Activated CD8-positive, alpha-beta memory T cell treated with anti-CD3 and anti-CD28 coated beads for 24 hours (primary cell): ENCODE measurements around the gene CCDC187.

ENCODE experiments used
- DNase-seq: peaks from one replicate; pipeline ENCODE4 v3.0.0-alpha.2; 2020

Gene CCDC187

DNA sequence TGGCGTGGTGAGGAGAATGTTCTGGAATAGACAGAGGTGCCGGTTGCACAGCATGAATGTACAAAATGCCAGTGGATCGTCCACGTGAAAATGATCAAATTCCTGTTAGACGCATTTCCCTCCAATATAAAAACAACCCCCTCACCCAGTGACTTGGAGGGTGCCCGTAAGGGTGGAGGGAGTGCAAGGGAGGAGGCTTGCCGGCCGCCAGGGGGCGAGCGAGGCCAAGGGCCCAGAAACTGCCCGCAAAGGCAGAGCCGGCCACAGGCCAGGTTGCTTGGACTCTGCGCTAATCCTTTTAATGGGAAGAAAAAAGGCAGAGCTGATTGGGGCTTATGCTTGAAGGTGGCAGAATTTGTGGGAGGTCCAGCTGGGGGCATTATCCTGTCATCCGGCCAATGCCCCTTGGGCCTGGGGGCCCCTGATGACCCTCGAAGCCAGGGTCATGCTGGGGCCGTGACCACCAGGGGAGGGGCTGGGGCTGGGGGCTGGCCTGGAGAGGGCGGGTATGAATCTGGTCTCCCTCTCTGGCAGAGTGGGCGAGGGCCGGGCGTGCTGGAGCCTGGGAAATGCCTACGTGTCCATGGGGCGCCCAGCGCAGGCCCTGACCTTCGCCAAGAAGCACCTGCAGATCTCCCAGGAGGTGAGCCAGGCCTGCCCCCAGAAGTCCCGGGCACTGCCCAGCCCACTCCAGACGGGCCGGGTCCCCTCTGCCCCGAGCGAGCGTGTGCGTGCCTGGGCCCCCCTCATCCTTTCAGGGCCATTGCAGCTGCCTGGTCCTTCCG is 35.5 kb upstream of the CCDC187 start:
- no peak for DNase-seq

DNA sequence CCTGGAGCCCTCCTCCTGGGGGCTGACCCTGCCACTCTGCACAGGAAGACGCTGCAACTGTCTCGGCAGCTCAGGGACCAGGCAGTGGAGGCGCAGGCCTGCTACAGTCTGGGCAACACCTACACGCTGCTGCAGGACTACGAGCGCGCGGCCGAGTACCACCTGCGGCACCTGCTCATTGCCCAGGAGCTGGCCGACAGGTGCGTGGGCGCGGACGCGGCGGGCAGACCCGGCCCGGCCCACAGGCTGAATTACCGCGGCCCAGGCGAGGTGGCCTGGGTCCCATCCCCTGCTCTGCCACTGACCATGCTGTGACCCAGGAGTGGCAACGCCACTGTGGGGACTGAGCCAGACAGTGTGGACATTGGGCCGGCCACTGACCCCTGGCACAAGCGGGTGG is 34.6 kb upstream of the CCDC187 start:
- no peak for DNase-seq

- no peak for DNase-seq
These were observed 33.8 kb upstream of the CCDC187 start for GRCh38 chr9:136337416-136338395.

DNA sequence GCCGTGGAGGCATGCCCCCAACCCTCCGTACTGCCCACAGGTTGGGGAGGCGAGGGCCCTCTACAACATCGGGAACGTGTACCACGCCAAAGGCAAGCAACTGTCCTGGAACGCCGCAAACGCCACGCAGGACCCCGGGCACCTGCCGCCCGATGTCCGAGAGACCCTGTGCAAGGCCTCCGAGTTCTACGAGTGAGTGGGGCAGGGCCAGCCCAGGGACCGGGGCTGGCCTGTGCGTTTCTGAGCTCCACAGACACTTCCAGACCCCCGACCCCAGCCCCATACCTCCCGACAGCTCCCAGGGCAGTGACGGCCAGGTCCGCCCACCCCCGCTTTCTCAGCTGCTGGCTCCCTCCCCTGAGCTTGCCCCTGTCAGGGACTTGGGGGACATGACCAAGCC is 33.0 kb upstream of the CCDC187 start:
- DNase-seq, result no peak

- DNase-seq, result no peak
These were observed 32.4 kb upstream of the CCDC187 start for GRCh38 chr9:136336156-136336870.

DNA sequence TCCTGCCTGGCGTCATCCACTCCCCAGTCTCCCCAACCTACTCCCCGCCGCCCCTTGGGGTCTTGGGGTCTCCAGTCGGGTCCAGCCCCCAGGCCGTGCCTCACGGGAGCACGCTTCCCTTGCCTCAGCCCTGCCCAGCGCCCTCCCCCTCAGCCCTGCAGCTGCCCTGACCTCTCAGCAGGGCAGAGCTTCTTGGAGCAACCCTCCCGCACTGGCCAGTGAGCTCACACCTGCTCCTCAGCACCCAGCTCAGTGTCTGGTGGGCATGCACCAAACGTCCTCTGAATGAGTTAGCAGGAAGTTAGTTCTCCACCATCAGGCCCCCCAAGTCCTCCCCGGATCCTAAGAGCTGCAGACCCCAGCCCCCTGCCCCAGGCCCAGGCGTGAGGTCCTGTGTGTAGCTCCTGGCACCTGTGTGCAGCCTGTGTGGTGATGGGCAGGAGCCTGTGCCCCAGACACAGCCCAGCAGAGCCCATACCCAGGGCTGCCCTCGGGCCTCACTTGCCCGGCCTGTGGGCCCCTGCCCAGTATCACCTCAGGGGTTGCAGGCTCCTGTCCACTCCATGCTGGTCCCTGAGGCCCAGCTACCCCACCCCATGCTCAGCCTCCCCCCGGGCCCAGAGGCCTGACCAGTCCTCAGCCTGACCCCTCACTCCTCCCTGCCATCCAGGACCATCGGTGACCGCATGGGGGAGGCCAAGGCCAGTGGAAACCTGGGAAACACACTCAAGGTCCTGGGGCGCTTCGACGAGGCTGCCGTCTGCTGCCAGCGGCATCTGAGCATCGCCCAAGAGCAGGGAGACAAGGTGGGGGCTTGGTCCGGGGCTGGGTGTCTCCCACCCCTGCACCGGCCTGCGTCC is 31.6 kb upstream of the CCDC187 start:
- no peak for DNase-seq

DNA sequence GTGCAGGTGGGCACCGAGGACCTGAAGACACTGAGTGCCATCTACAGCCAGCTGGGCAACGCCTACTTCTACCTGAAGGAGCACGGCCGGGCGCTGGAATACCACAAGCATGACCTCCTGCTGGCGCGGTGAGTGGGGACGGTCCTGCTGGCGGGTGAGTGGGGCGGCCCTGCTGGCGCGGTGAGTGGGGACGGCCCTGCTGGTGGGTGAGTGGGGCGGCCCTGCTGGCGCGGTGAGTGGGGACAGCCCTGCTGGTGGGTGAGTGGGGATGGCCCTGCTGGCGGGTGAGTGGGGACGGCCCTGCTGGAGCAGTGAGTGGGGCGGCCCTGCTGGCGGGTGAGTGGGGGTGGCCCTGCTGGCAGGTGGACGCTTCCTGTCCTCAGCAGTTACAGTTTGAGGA is 30.6 kb upstream of the CCDC187 start:
- DNase-seq, result no peak

- DNase-seq, result no peak
These were observed 29.6 kb upstream of the CCDC187 start for GRCh38 chr9:136333486-136333885.

DNA sequence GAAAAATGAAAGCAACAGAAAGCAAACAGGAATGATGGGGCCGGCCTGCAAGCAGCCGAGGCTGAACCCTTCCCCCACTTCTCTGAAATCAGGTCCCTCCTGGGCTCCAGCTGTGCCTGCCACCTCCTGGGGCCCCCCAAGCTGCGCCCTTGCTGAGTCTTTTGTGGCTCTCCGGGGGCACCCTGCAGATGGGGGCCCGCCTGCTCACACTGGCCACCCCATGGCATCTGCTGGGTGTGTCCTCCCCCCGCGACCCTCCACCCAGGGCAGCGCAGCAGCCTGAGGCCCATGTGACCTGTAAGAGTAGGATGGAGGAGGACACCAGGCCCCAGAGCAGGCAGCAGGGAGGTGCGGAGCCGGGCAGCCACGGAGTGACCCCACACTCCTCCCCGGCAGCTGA is 29.2 kb upstream of the CCDC187 start:
- DNase-seq, result no peak

- no peak for DNase-seq
These were observed 28.6 kb upstream of the CCDC187 start for GRCh38 chr9:136332482-136332983.

DNA sequence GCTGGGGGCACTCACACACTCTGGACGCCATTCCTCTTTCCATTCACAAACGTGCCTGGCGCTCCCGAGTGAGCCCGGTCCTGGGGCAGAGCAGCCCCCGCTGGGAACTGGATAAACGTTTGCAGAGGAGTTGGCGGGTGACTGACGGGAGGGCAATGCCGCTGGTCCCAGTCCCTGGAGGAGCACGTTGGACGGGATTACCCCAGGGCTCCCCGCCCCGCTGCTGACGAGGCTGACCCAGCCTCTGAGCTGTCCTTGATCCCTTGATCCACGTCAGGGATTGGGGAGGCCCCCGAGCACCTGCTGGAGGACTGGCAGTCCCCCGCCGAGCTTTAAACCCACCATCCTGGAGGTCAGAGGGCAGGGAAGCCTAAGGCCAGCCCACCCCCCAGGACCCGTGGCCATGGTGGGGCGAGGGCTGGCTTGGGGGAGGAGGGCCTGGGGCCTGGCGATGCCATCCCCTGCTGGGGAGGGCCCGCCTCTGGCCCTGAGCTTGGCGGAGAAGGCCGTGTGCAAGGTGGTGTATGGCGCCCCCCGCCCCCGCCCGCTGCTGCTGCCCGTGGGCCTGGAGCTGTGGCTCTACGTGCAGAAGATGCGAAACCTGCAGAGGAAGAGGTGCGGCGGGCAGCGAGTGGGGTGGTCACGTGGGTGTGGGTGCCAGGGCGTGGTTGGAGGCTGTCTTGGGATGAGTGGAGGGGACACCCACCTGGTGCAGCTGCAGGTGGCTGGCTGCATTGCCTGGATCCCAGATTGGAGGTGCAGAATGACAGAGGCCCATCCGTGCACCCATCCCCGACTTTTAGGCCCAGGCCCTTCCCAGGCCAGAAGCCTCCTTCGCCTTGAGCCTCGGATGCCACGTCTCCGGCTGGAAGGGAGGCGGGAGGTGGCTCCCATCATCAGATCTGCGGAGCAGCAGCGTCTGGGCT is 27.9 kb upstream of the CCDC187 start:
- no peak for DNase-seq

GRCh38 chr9:136331030-136331429 is 27.1 kb upstream of the CCDC187 start:
- no peak for DNase-seq

GRCh38 chr9:136330406-136330990 is 26.6 kb upstream of the CCDC187 start:
- DNase-seq, result no peak

DNA sequence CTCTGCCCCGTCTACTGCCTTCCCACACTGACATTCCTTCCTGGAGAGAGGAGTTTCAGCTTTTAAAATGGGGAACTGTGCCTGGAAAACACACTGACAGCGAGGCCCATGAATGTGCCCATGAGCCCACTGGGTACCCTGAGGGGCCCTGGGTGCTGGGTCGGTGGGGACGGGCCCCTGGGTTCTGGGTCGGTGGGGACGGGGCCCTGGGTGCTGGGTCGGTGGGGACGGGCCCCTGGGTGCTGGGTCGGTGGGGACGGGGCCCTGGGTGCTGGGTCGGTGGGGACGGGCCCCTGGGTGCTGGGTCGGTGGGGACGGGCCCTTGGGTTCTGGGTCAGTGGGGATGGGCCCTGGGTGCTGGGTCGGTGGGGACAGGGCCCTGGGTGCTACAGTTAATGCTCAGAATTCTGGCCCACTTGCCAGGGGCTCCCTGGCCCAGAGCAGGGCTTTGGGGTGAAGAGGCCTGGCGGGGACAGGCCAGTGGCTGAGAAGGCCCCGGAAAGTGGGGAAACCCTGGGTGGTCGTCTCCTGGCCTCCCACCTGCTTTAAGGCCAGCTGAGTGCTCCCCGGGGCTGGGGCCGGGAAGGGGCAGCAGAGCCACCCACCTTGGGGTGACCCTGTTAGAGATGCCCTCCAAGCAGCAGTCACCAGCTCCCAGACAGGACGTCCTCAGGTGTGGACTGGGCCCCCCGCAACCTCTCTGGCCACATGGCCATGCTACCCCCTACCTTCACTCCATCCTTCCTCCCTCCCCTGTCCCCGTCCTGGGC is 25.9 kb upstream of the CCDC187 start:
- DNase-seq, result no peak

DNA sequence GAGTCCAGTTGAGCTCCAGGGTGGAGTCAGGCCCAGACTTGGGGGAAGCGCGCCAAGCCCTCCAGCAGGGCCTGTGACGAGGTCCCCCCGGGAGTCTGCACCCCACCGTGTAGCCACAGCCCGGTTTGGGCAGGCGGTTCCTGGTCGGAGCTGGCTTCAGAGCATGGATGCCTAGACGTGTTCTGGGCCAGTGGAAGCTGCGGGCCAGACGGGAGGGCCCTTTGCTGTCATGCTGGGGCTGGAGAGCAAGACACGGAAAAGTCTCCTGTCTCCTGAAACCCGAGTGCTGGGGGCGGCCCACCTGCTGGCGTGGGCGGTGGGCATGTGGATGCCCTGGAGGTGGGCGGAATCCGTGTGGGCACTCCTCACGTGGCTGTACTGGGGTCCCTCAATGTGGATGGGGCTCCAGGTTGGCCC is 25.3 kb upstream of the CCDC187 start:
- DNase-seq, result no peak

DNA sequence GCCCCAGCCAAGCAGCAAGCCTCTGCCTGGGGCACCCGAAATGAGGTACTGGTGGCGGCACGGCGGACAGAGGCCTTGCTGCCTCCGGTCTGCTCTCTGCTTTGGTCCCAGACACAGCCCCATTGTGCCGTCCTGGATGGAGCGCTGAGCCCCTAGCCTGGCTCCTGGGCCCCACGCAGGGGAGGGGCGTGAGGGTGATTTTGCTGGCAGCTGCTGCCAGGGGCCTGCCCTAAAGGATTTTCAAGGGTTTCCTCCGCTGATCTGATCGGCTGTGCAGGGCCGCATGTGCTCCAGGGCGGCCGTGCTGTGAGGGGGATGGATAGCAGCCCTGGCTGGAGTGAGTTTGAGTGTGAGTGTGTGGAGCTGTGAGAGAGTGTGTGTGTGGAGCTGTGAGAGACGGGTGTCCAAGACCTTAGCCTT is 24.7 kb upstream of the CCDC187 start:
- DNase-seq, result no peak

DNA sequence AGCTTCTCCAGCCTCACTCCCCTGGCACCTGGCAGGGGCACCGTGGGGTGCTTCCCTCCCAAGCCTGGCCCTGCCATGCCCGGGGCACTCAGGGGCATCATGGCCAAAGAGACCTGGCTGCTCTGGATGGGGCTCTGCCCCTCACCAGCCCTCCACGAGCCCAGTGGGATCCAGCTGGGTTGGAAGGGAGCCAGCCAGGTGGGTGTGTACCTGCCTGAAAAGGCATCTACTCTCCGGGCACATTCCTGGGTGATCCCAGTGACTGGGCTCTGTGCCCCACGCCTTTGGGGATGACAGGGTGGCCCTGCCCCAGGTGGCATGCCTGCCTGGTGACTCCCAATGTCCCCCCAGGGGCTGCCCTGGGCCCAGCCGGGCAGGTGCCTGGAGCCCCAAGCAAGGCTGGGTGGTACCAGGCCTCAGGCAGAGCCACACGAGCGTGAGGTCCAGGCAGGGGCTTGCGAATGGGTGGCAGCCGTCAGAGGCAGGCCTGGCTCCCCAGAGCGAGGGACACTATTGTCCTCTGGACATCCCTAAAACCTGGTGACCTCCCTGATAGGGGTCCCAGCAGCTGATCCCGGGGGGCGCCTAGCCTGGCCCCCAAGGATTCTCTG is 24.2 kb upstream of the CCDC187 start:
- DNase-seq, result peak; percentile 68

DNA sequence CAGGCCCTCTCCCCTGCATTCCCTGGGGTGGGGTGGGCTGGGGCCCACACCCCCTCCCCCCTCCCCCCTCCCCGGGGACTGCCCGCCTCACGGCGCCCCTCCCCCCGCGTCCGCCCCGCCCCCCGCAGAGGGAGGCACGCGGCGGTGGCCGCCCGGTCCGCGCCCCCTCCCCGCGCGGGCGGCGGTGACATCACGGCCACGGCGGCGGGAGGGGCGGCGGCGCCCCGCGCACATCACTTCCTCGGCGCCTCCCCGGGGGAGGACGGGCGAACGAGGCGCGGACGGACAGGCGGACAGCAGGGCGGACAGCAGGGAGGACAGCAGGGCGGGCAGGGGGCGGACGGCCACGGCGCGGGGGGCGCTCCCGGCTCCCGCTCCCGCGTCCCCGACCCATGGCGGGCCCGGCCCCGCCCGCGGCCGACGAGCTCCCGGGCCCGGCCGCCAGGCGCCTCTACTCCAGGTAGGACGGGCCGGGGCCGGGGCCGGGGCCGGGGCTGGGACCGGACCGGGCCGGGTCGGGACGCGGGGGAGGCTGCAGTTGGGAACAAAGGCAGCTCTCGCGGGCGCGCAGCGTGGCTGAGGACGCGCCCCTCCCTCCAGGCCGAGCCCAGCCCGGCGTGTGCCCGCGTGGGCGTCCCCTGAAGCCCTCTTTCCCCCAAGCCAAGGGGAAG is 23.5 kb upstream of the CCDC187 start, which contains the start of gene GPSM1:
TSS of gene GPSM1 (plus strand) at position 236 of the 671 bp plus-strand sequence. CDS start at position 393, 157 bp downstream.
- DNase-seq, result peak; percentile 70
